Stimulated activated CD4-positive, alpha-beta T cell treated with anti-CD3 and anti-CD28 coated beads, TNF-alpha, amount 100 ng/mL, for 24 hours (primary cell): ENCODE results near the gene OR4E1.
"Not testable (repeated sequence)": the region's sequence is repeated elsewhere in the genome, so short reads cannot be mapped to it uniquely, and the experiment has no call there.

ENCODE experiments used
- DNase-seq, 3 experiments: peaks; one replicate each; pipeline ENCODE4 v3.0.0-alpha.2; 2020; ENCODE audit warnings: low read depth in 3 of 3

OR4E1 gene

DNA sequence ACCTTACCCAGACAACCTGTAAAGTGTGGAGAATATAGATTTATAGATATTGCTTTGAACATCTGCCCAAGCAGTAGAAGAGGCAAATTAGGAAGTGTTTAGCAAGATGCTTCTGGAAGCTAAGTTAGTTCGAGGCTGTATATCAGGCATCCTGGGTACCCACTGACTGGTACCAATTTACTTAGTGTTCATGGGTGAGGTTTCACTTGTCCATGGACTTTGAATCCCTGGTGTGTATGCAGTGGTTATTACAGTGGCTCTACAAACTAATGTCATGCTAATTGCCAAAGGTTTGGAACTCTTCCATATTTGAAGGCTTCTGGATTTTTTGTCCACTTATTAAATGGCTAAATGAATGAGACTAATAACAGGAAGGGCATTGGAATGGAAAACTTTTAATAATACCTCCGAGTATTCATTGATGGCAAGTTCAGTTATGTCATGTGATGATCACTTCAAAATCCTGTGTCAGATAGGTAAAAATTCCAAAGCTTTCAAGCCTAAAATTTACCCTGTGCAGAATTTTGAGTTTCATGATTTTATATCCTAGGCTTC is 20.2 kb downstream of the OR4E1 start, which contains the start of gene OR4E2:
Gene OR4E2 (plus strand): TSS at position 505 of the 555 bp plus-strand sequence. CDS start 11,248 bp downstream, outside the sequence.
- DNase-seq: no peak

GRCh38 chr14:21652209-21652808 is 21.3 kb downstream of the OR4E1 start:
- no peak for DNase-seq

- DNase-seq: no peak
Measured at GRCh38 chr14:21647380-21647779, 26.2 kb downstream of the OR4E1 start.

DNA sequence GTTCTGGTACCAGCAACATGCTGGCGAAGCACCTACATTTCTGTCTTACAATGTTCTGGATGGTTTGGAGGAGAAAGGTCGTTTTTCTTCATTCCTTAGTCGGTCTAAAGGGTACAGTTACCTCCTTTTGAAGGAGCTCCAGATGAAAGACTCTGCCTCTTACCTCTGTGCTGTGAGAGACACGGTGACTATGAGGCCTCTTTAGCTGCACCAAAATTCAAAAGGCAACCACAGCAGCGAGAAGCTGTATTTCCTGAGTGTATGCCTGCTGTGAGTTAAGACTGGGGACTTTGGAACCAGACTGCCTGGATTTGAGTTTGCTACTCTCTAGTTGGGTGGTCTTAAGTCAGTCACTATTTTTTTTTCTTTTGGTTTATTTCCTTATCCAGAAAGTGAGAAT is 30.2 kb downstream of the OR4E1 start:
- no peak for DNase-seq

DNA sequence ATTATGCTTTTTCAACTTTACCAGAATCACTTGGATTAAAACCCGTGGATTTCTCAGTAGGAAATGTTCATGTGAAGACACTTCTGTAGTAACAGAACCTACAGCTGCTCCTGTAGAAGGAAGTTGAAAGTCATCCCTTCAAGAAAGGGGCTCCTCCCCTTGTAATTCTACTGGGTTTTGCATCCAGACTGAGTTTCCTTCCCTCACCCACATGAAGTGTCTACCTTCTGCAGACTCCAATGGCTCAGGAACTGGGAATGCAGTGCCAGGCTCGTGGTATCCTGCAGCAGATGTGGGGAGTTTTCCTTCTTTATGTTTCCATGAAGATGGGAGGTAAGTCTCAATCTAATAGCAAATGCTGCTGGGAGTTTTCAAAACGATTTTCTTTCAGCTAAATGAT is 30.9 kb downstream of the OR4E1 start:
- no peak for DNase-seq

DNA sequence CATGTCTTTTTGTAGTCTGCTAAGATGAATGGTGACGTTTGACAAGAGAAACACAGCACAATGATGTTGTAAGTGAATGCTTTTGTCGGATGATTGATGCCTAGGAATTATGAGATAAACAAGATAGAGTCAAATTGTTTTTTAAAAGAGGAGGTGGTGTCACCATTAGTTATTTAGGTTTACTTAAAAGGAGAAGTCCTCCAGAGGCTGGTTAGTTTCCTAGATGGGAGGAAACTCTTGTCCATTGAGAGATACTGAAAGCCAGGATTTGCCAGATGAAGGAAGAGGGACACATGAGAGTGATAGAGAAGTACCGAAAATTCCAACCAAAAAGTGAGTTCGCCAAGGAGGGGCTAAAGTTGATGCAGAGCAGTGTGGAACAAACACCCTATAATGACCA is 38.8 kb downstream of the OR4E1 start, which contains the start of gene OR10G2:
Gene OR10G2 (minus strand): TSS at position 101 of the 400 bp plus-strand sequence. CDS start 98 bp downstream, at position 3.
- no peak for DNase-seq

DNA sequence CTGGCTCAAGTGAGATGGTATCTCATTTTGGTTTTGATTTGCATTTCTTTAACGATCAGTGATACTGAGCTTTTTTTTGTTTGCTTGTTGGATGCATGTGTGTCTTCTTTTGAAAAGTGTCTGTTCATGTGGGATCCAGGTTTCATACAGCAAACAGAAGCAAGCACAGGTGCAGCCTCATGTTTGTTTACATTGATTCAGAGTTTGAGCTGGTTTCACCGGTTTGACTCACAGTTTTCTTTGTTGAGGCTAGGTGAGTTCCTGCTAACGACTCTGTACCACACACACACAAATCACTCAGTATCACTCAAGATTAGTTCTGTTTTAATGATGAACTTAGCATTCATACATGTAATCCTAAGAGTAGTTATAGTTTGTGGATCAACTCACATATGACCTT is 42.5 kb downstream of the OR4E1 start:
- DNase-seq: no peak

- DNase-seq: not testable (repeated sequence)
Measured at GRCh38 chr14:21630503-21630902, 43.1 kb downstream of the OR4E1 start.

DNA sequence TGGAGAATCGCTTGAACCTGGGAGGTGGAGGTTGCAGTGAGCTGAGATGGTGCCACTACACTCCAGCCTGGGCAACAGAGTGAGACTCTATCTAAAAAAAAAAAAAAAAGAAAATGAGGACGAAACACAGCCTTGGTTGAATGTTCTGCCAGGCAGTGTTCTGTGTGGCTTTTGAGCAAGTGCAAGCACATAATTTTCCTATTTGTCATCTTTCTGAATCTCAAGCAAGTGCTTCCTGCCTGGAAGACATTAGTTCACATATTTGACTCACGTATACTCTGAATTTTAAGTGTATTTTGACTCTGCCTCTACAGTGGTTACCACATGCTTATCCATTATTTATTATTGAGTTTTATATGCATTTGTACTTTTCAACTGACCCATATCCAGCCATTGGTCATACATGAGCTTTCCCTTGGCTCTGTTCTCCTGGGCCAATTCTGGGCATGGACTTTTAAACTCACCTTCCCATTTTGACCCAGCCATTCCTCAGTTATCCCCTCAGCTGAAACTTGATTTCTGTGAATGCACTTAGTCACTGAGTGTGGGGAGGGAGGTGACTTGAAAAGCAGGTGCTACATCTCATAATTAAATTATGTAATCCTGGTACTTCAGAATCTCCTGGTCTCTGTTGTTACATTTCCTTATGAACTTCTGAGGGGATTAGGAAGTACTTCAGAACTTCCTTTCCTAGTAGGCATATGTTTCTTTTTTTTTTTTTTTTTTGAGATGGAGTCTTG is 47.0 kb downstream of the OR4E1 start:
- DNase-seq: no peak
